GM15510 (cell line): ENCODE measurements around the gene MMP14.

Experiments used
- POLR2A ChIP-seq: IDR thresholded peaks from 3 replicates; pipeline ENCODE4 v1.6.1; 2011; ENCODE audit warnings: borderline replicate concordance; ENCODE audit not compliant: insufficient read length; ENCODE audit errors: extremely low read depth

MMP14 gene

GRCh38 chr14:22883173-22883976, 47.0 kb downstream of the MMP14 start, which contains the start of gene REM2:
Gene REM2 (plus strand): TSS chr14:22883222. CDS start chr14:22883288, 66 bp downstream.
- no peak for TF ChIP-seq POLR2A

- TF ChIP-seq POLR2A = no peak
Measured at GRCh38 chr14:22884076-22884737, 47.8 kb downstream of the MMP14 start.

- no peak for TF ChIP-seq POLR2A
Measured at GRCh38 chr14:22884738-22885523, 48.5 kb downstream of the MMP14 start.

GRCh38 chr14:22885975-22886374, 49.6 kb downstream of the MMP14 start:
- TF ChIP-seq POLR2A = no peak

- TF ChIP-seq POLR2A = peak; percentile 83
Measured at GRCh38 chr14:22886500-22887259, 50.3 kb downstream of the MMP14 start.

- TF ChIP-seq POLR2A = no peak
Measured at GRCh38 chr14:22887260-22887989, 51.0 kb downstream of the MMP14 start.

- peak; percentile 60 for TF ChIP-seq POLR2A
Measured at GRCh38 chr14:22887990-22888378, 51.6 kb downstream of the MMP14 start.

- no peak for TF ChIP-seq POLR2A
Measured at GRCh38 chr14:22888662-22889061, 52.3 kb downstream of the MMP14 start.

- TF ChIP-seq POLR2A = no peak
Measured at GRCh38 chr14:22890416-22890815, 54.0 kb downstream of the MMP14 start.

- TF ChIP-seq POLR2A = no peak
Measured at GRCh38 chr14:22892488-22892887, 56.1 kb downstream of the MMP14 start.

- TF ChIP-seq POLR2A = no peak
Measured at GRCh38 chr14:22893706-22894105, 57.3 kb downstream of the MMP14 start.

- TF ChIP-seq POLR2A = no peak
Measured at GRCh38 chr14:22895402-22895801, 59.0 kb downstream of the MMP14 start.

GRCh38 chr14:22896356-22896755, 60.0 kb downstream of the MMP14 start:
- TF ChIP-seq POLR2A = no peak

- TF ChIP-seq POLR2A = no peak
Measured at GRCh38 chr14:22896760-22897159, 60.4 kb downstream of the MMP14 start.

GRCh38 chr14:22897357-22897756, 61.0 kb downstream of the MMP14 start:
- no peak for TF ChIP-seq POLR2A
